IMR-90 (cell line): ENCODE data around the gene FBLN1.

Experiments
- CHD1 ChIP-seq: IDR thresholded peaks from 2 replicates; pipeline ENCODE4 v1.6.1; 2012; ENCODE audit warnings: low read depth, low read length, improper control_type of control experiment
- TF ChIP-seq, protein P1 (sequence below): conservative IDR thresholded peaks from 2 replicates; pipeline ENCODE4 v1.5.1; 2012; ENCODE audit warnings: mild to moderate bottlenecking, low read depth, low read length, improper control_type of control experiment

DNA sequence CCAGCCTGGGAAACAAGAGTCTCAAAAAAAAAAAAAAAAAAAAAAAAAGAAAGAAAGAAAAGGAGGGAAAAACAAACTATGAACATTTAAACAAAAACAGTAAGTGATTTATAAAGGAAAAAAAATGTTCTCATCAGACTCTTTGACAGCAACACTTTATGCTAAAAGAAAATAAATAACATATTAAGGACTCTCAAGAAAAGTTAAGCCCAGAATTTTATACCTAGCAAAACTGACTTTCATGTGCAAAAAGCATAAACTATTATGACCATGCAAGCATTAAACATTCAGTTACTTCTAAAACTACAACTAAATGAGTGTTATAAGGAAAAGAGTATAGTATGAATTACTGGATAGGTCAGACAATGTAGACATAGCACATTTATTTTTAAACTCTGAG, 68.4 kb downstream of the FBLN1 start:
- TF ChIP-seq, protein P1, sequence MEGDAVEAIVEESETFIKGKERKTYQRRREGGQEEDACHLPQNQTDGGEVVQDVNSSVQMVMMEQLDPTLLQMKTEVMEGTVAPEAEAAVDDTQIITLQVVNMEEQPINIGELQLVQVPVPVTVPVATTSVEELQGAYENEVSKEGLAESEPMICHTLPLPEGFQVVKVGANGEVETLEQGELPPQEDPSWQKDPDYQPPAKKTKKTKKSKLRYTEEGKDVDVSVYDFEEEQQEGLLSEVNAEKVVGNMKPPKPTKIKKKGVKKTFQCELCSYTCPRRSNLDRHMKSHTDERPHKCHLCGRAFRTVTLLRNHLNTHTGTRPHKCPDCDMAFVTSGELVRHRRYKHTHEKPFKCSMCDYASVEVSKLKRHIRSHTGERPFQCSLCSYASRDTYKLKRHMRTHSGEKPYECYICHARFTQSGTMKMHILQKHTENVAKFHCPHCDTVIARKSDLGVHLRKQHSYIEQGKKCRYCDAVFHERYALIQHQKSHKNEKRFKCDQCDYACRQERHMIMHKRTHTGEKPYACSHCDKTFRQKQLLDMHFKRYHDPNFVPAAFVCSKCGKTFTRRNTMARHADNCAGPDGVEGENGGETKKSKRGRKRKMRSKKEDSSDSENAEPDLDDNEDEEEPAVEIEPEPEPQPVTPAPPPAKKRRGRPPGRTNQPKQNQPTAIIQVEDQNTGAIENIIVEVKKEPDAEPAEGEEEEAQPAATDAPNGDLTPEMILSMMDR = no peak
- no peak for TF ChIP-seq CHD1
